Erythroblast (primary cell): ENCODE results near the gene RDH12.

ENCODE experiments used
- DNase-seq, 2 experiments: peaks; one replicate each; lab custom pipeline; 2025; lab: John Stamatoyannopoulos, UW
- GATA1 ChIP-seq: IDR thresholded peaks from 2 replicates; pipeline ENCODE4 v1.6.1; 2011; ENCODE audit warnings: low read depth, mild to moderate bottlenecking, control low read depth, low read length, moderate library complexity
- POLR2A ChIP-seq: IDR thresholded peaks from 2 replicates; pipeline ENCODE4 v1.6.1; 2011; ENCODE audit warnings: mild to moderate bottlenecking, low read length

Gene RDH12

DNA sequence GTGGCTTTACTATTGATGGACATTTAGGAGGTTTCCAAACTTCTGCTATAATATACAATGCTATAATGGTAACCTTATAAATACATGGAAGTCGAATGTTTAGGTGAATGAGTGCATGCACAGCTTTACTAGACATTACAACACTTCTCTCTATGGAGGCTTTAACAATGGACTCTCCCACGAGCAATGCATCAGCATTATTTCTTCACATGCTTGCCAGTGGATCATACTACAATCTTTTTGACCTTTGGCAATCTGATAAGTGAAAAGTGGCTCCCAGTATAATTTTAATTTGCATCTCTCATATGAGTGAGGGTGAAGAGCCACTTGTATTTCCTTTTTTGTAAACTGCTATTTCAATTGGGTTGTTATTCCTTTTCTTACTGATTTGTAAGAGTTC lies 18.2 kb downstream of the RDH12 start:
- DNase-seq, result no peak
- TF ChIP-seq POLR2A (no peak), GATA1 (no peak)

DNA sequence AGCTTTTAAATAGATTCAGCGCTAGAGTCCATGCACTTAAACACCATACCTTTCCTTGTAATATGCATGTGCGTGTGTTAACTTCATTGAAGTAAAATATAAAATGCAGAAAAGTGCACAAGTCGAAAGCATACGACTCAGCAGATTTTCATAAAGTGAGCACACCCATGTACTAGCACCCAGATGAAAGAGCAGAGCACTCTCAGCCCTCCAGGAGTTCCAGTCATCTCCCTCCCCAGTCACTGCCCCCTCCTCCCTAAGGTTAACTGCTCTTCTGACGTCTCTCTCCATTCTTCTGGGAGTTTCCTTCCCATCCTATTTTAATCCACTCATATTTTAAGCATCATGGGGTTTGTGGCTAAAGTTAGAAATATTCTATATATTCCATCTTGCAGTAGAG lies 20.2 kb downstream of the RDH12 start:
- no peak for DNase-seq
- TF ChIP-seq GATA1 (no peak), POLR2A (no peak)

DNA sequence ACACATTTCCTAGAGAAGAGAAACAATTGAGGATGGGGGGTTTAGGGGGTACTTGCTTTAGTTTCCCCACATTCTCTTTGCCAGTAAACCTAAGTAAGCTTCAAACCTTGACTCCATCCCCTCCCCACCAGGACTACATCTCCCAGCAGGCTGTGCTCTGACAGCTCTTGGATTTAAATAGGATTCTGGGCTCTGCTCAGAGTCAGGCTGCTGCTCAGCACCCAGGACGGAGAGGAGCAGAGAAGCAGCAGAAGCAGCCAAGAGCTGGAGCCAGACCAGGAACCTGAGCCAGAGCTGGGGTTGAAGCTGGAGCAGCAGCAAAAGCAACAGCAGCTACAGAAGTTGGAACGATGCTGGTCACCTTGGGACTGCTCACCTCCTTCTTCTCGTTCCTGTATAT lies 20.6 kb downstream of the RDH12 start:
- TF ChIP-seq POLR2A, result no peak
- TF ChIP-seq GATA1, result no peak
- no peak for DNase-seq

DNA sequence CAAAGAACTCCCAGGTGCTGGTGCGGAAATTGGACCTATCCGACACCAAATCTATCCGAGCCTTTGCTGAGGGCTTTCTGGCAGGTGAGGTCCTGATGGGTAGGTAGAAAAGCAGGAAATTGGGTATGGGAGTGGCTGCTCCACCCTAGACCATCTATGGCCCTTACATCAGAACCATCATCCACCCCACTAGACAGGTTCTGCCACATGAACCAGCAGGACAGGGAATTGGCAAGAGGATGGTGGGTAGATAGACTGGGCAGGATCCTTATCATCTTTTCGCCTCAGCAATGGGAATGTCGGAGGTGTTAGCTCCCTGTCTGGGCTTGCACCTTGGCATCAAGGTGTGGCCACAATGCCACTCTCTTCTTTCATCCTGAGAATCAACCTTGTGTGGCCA lies 23.5 kb downstream of the RDH12 start:
- TF ChIP-seq POLR2A (no peak), GATA1 (no peak)
- DNase-seq, result no peak

DNA sequence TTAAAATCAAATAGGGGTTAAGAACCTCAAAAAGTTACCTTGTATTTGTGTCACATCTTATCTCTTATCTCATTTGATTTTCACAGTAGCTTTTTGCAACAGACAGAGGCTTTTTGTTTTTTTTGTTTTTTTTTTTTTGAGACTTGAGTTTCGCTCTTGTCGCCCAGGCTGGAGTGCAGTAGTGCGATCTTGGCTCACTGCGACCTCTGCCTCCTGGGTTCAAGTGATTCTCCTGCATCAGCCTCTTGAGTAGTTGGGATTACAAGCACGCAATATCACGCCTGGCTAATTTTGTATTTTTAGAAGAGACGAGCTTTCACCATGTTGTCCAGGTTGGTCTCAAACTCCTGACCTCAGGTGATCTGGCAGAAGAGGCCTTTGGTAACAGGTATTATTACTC lies 25.7 kb downstream of the RDH12 start:
- no peak for TF ChIP-seq GATA1
- TF ChIP-seq POLR2A, result no peak
- DNase-seq, result no peak

DNA sequence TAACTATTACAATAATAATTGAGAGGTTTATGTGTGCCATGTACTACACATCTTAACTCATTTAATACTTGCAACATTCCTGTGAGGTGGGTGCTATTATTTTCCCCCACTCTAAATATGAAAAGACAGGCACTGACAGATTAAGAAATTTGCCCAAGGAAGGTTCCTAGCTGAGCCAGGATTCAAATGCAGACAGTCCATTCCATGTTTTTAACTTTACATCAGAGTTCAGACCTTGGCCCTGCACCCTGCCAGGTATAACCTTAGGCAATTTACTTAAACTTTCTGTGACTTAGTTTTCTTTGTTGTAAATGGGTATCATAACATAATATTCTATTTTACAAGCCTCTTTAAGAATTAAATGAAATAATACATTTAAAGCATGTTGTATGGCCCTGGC lies 26.6 kb downstream of the RDH12 start:
- no peak for DNase-seq
- TF ChIP-seq POLR2A (no peak), GATA1 (no peak)

DNA sequence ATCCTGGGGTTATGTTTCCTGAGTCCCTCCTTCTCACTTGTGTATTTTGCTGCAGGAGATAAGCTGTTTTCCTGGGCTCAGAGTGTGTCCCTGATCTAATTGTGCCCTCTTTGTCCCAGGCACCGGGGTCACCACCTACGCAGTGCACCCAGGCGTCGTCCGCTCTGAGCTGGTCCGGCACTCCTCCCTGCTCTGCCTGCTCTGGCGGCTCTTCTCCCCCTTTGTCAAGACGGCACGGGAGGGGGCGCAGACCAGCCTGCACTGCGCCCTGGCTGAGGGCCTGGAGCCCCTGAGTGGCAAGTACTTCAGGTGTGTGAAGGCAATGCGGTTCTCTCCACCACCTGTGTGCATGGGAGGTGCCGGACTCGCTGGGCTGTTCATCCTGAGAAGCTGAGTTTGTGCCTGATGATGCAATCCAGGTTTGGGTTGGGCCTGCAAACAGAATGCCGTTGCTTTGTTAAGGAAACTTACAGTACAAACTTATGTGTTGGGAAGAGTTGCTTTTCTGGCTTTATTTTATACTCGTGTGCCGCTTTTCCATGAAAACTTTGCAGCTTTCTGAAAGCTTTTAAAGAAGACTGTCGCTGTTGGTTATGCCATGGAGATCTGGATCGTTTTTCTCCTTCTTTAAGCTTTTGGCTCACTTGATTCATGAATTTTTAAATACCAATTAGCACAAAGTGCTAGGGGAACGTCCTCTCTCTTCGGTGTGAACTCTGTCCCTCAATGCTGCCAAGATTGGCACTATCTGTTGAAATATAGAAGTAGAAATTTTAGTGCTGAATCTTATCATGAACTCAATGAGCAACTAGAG lies 27.6 kb downstream of the RDH12 start:
- no peak for DNase-seq
- TF ChIP-seq GATA1, result no peak
- no peak for TF ChIP-seq POLR2A

DNA sequence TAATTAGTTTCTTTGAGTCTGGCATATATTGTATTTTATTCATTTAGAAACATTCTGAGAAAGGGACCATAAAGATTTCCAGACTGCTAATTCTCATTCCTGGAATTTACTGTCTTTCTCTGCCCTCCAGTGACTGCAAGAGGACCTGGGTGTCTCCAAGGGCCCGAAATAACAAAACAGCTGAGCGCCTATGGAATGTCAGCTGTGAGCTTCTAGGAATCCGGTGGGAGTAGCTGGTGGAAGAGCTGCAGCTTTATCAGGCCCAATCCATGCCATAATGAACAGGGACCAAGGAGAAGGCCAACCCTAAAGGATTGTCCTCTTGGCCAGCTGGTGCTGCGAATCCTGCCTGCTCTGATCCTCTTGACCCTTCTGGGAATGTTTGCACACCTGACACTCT lies 31.9 kb downstream of the RDH12 start:
- TF ChIP-seq POLR2A (no peak), GATA1 (no peak)
- no peak for DNase-seq

DNA sequence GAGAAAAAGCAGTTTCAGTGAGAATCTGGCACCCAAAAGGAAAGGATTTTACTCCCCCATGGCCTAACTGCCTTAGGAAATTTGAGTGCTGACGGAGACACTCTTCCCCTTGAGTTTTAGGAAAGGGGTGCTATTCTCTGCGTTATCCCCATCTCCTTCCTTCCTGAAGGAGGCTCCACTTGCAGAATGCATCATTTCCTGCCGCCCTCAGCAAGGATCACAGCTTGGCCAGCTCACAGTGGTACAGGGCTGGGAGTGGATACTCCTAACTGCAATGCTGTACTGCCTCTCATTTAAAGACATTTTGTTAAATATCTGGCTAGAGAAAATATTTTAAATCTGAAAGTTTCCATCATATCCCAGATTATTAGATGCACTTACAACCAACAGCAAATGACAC lies 33.0 kb downstream of the RDH12 start:
- TF ChIP-seq GATA1 (no peak), POLR2A (no peak)
- DNase-seq, result no peak

DNA sequence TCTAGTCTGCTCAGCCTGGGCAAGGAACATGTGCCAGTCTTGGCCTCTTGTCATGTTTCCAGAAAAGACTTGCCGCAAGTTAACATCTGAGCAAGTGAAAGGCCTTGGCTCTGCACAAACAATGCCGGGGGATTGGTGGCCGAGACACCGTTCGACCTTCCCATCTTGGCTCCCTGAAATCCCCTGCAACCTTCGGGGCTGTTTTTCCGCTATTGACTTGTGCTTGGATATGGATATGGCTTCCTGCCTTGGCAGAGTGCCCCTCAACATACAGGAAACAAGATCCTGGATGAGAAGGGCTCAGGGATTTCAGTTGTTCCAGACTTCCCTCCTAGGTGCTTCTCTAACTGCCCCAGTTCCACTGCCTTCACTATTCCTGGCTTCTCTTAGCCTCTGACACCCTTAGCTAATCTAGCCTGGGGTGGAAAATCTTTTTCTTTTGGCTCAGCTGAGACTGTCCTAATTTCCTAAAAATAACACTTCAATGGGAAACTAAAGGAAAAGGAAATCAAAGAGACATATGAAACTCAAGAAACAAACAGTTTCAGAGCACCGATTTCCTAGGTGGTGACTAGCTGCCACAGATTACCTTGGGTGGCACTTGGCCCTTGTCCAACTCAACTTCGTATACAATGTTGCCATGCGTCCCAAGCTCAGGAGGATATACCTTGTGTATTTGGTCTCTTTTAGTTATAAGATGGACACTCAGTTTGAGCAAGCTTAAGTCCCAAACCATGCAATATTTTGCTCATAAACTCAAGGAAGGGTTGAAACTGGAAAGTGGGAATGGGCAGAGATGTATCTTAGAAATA lies 33.9 kb downstream of the RDH12 start:
- TF ChIP-seq POLR2A (no peak), GATA1 (no peak)
- DNase-seq, result no peak

DNA sequence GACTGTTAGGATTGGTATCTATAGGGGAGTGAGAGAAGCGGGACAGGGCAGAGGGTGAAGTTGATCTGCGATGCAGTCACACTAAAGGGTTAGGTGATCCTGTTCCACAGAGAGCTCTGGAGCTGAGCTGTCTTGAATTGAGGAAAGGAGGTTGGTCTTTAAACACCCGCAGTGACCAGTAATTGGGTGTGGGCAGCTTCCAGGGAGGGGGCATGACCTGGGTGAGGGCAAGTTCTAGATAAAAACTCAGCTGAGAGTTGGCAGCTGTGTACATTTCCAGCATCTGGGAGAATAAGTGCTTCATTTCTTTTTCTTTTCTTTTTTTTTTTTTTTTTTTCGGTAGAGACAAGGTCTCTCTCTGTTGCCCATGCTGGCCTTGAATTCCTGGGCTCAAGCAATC lies 35.1 kb downstream of the RDH12 start:
- DNase-seq, result no peak
- TF ChIP-seq POLR2A (no peak), GATA1 (no peak)

DNA sequence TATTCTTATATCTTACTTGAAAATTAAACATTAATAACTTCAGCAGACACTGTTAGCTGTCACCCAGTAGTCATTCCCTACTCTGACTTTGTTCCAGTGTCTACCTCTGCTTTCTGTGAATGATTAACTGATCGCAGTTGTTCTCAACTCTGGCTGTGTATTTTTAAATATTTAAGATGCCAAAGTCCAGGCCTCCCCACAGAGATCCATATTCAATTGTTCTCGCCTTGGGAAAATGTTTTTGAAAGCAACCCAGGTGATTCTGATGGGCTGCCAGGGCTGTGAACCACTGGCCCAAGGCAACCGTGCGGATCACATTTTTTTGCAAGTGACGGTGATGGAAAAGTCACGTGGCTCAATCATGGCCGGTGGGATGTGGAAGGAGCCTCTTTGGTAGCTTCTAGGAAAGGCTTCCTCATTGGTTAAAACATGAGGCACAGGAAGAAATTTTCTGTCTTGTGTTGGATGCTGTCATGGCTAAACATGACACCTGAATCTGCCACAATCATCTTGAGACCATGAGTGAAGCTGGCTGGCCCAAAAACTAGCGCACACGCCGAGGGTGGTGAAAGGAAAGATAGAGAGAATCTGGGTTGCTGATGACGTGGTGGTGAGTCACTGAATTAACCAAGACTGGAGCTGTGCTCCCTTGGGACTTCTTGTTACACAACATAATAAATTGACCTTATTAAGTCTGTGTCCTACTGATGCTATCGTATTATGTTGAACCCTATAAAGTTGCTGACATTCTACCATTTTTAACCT lies 37.2 kb downstream of the RDH12 start:
- peak in 1 of 2 experiments; percentile 49 for DNase-seq
- TF ChIP-seq POLR2A (no peak), GATA1 (no peak)

DNA sequence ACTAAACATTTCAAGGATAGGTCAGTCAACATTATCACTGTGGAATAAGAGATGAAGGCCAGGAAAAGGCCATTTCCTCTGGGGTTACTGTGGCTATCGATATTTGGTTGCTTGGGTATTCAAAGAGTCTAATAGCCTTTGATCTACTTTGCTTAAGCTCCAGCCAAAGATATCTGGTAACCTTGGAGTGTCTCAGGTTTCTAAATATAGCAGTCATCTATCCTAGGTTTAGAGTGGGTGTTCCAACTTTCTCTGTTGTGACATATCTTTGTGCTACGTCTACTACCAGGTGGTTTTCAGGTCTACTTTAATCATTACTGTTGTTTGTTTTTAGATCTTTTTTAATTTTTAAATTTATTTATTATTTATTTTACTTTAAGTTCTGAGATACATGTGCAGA lies 42.4 kb downstream of the RDH12 start:
- TF ChIP-seq GATA1, result no peak
- DNase-seq, result no peak

DNA sequence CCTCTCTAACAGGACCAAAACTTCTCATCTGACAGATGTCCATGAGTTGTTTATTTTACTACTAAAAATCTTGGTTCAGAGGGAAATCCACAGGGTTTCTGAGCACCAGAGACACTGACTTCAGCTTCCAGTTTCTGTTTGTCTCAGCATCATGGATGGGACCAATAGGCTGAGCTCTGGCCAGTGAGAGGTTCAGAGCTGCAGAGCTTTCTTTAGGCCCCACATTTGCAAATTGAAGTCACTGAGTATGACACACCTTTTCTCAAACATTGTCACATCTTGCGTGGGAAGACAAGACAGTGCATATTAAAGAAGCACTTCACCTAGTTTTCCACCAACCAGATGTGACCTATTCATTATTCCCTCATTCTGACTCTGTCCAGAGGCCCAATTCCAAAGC lies 45.2 kb downstream of the RDH12 start:
- no peak for DNase-seq
- TF ChIP-seq POLR2A, result no peak
- no peak for TF ChIP-seq GATA1
